Left ventricle myocardium superior (tissue), 1 donor: ENCODE measurements around the gene DIP2C. TPM values are rescaled to one million over a fixed set of nuclear protein-coding genes. Genes with fewer than 3 reads are reported as not detected.
"Not testable (repeated sequence)": the region's sequence is repeated elsewhere in the genome, so short reads cannot be mapped to it uniquely, and the experiment has no call there.

ENCODE experiments used
- ATAC-seq: fragments of 200-7000 bp; cut with Tn5 transposase; one replicate; pipeline ENCODE4 v1.9.1; 2020; ENCODE audit warnings: mild to moderate bottlenecking, moderate library complexity
- DNase-seq: peaks from one replicate; pipeline ENCODE4 v3.0.0-alpha.2; 2020
- intact Hi-C: fragments of 100-400 bp; cut with micrococcal nuclease; formaldehyde crosslinking; loops from one replicate; pipeline ENCODE4 v1.11.0; 2022
- total RNA-seq: library from RNA; stranded (reverse); fragmentation: NEBNext Ultra II Directional; extraction: Animal tissue kit (Norgen Biotek cat#: 25700); gene quantifications from one replicate; pipeline ENCODE4 v1.2.1, GENCODE V29; 2021
- donor health status: DM: no; HTN: yes; CAD: no; lungs with severe emphysema.

Gene DIP2C
- total RNA-seq, 1 donor from 2014 or later, result 32.6 TPM

DNA sequence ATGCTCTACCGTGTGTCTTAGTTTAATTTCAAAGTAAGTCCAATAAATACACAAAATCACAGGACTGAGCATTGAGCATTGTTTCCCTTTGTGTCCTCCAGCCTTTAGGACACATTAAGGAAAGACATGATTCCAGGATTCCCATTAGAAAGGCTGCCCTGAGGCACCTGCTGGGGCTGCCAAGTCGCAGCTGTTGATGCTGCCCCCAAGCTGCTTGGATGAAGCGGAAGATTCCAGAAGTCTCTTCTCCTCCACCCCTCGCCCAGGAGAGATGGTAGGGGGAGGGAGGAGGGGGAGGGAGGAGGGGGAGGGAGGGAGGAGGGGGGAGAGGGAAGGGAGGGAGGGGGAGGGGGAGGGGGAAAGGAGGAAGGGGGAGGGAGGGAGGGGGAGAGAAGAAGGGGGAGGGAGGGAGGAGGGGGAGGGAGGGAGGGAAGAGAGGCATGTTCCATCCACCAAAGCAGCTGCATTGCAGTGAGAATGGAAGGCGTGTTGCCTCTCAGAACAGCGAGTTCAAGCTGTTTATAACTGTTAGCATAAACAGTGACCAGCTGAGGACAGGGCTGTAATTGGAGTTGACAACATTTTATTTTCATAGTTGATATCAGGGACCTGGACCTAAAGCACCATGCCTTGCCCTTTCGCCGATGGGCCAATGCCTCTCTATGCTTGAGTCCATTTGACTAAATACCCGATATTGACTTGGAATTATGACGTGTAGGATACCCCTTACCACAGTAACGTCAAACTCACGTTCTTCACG is 67.3 kb downstream of the DIP2C start:
- ATAC-seq (no peak), DNase-seq (no peak)
- intact Hi-C loops, result no loop called here

DNA sequence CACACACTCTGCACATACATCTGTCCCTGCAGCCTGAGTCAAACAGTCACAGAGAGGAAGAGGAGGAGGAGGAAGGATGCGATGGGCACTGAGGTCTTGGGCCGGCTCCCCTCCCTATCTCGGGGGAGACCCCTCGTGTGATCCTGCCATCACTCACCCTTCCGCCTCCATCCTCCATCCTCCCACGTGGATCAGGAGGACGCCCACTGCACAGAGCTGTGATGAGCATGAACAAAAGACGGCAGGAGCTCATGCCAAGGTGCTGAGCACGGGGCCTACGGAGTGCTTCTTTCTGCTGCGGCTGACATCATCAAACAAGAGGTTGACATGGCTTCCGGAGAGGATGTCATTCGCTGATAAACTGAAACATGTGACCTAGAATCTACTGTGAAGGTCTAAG is 68.0 kb downstream of the DIP2C start:
- intact Hi-C loops, result no loop called here
- DNase-seq, result no peak
- ATAC-seq, result no peak

DNA sequence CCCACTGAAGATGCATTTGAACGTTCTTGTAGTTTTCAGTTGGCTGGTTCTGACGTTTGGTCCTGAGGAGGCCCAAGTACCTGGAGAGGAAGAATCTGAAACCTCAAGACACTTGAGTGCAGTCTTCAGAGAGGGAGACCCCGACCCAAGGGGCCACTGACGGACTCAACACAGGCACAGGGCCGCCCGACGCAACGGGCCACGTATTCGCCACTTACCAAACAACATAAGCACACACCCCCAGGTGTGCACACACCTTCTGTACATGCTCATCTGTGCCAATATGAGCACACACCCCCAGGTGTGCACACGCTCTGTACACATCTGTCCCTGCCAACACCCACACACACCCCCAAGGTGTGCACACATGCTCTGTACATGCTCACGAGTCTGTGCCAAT is 68.5 kb downstream of the DIP2C start:
- ATAC-seq (no peak), DNase-seq (no peak)
- intact Hi-C loops, result no loop called here

DNA sequence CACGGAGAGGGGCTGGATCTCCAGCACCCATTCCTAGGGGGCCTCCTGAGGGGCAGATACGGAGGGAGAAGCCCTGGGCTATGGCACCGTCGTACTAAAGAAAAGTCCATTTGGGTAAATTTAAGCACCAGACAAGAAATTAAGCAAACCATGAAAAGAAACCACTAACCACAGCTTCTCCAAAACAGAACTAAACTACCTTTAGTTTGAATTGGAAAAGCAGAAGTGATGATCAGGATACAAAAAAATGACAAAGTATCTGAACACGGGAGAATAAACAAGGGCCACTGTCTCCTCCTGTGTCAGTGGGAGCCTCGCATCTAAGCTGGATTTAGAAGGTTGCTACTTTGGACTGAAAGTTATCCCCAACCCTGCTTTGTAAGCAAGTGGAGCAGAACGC is 69.1 kb downstream of the DIP2C start:
- no peak for ATAC-seq
- DNase-seq, result no peak
- intact Hi-C loops, result no loop called here

DNA sequence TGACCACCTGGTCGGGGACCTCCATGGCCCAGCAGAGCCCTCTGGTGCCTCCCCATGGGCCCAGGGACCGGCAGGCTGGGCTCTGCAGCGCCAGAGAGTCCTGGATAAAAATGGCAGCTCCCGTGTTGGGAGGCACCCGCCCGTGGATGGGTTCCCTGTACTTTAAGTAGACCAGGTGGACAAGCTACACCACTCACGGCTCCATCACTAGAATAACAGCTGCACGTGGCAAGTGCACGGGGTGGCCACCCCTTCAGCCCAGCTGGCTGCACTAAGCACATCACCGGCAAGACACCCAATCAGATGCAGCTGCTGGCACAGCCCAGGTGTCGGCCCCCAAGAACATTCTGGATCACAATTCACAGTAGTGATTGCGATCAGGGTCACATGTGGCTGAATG is 69.8 kb downstream of the DIP2C start:
- intact Hi-C loops, result no loop called here
- ATAC-seq (no peak), DNase-seq (no peak)

DNA sequence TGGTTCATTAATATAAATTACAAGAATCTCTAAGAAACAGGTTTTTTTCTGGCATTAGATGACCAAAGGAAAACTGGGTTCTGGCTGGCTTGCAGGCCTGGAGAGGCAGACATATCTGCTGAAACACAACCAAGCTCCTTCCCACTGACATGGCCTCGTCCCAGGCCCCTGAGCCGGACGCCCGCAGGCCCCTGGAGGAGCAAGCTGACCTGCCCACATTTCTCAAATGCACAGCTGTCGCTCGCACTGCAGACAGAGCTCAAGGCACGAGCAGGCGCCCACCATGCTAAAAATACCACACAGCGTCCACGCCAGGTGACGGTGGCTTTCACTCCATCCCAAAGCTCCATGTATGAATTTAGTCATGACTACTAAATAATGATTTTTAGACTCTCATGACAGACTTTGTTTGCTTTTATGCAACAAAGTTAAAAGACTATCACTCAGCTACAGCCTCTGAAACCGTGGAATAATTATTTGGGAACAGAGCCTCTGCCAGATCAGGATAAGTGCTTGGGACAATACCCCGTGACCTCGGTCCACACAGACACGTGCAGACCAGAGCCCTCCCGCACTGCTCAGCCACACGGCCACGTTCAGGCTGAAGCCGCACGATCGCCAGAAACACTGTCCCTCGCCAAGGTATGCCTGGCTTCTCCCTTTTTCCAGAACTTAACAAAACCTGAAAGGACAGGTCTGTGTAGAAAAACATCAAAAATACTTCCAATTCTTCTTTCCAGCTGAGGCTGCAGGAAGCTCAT is 71.1 kb downstream of the DIP2C start:
- DNase-seq, result peak; percentile 62
- intact Hi-C loops, result no loop called here
- peak; percentile 44 for ATAC-seq

DNA sequence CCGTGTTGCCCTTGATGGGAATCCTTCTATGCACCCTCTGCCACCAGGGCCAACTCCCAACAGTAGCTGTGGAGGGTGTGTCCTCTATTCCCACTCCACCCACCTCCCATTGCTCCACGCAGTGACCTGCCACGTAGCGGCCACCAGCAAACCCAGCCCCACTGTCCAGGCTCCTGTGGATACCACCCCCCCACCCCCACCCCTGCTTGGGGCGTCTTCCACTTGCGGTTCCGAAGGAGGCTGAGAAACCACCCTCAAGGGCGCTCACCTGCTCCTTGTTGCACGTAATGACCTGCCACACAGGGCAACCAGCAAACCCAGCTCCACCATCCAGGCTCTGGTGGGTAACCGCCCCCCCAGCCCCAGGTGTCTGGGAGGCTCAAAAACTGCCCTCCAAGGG is 72.0 kb downstream of the DIP2C start:
- ATAC-seq (no peak), DNase-seq (no peak)
- intact Hi-C loops, result no loop called here

DNA sequence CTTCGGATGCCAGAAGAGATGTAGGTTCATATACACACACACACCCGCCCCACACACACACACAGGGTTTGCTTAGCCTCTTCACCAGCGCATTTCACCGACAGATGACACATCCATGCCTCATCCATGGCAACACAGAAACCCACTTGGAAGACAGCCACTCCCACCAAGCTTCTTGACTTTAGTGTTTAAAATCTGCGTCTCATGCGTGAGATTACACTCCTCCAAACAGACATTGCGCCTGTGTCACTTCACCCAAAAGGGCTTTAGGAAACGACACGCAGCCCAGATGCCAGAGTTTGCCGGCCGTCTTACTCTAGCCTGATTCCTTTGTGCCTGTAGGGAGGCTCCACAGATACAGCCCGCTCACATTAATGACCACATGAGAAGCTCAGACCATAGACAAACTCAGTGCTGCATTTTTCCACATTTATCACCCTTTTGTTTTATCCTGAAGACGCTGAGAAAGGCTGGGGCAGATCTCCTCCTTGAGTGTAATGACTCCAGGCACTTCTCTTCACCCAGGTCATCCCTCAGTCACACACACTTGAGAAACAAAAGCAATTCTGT is 73.8 kb downstream of the DIP2C start:
- no peak for DNase-seq
- intact Hi-C loops, result no loop called here
- ATAC-seq, result no peak

DNA sequence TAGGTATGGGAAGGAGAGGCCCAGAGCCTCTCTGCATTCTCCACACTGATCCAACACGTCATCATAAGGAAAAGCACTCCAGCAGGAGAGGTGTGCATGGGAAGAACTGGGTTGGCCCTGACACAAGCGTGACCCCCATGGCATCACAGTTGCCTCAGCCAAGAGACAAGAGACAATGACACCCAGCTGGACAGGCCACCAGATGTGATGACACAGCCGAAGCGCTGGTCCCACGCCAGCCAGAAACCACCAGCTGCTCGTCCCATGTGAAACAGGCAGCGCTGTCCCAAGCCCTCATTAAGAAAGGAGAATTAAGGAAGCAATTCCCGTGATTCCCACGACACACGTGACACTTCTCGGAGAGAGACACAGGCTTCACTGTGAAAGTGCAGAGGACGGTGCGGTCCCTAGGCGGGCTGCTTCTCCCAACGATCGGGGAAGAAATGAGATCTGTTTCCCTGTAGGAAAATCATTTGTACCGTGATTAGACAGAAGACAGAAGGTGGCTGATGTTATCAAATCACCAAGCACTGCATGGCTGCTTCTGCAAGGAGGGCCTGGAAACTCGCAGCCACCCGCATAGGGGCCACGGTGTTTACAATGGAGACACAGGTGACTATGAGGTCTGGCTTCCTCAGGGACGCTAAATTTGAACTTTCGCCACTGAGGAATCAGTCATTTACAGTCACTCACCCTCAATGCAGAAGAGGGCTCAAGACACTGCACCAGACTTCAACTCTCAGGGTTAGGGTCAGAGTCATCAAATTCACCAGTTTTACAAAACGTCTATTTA is 74.5 kb downstream of the DIP2C start:
- intact Hi-C loops, result no loop called here
- peak; percentile 50 for DNase-seq

DNA sequence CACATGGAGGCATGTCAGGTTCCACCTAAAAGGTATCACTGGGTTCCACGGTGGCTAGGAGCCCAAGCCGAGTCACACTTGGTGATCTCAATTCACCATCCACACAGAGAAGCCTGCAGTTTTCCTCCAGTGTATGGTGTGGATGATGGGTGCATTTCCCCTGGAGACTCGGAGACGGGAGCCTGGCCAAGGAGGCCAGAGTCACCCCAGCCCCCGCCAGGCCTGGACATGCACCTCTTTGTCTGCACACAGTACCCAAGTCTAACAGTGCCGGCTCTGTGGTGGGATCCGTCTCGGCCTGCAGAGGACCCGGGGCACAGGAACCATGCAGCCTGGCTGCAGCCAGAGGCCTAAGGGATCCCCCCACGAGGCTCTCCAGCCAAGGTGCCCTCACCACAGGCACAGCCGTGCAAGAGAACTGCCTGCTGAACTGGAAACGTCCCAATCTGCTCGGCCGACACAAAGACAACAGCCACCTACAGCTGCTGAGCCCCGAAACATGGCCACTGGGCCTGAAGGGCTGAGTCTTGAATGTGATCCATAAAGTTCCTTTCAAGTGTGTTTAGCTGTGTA is 75.2 kb downstream of the DIP2C start:
- intact Hi-C loops, result no loop called here
- DNase-seq, result no peak
- peak; percentile 29 for ATAC-seq

More for the DNA sequence above, 74.5 kb downstream of the DIP2C start:
- peak; percentile 3 for ATAC-seq

DNA sequence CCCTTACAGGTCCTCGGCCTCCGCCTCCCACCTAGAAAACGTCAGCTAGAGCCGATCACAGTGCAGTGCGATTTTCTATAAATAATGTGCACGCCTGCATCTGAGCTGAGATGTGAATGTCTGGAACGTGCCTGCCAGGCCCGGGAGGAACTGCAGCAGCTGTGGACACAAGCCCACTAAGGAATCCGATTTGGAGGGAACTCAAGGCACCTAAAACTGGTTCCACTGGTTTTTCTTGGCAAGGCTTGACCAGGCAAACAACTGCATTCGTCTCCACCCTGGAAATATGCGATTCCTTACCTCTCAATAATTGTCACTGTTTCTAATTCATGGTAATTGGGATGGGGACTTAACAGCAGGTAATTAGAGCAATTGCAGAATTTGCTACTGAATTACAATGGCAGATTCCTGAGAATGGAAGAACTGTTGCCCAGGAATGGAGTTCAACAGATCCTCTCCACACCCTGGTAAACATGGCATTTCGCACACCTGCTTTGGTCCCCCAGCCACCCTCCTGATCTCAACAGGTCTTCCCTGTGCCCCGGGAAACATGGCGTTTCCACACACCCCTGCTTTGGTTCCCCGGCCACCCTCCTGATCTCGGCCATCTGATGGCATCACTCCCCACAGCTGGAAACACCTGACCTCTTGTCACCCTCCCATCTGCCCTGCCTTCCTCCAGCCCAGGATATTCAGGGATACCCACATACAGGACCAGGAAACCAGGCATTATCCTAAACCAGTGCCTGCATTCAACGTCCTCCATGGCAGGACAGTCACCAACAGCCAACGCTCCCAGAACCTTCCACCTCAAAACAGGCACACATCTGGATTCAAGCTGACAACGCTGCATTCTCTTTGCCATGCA is 76.0 kb downstream of the DIP2C start:
- DNase-seq (peak; percentile 63), ATAC-seq (peak; percentile 82)
- intact Hi-C loops, result no loop called here

DNA sequence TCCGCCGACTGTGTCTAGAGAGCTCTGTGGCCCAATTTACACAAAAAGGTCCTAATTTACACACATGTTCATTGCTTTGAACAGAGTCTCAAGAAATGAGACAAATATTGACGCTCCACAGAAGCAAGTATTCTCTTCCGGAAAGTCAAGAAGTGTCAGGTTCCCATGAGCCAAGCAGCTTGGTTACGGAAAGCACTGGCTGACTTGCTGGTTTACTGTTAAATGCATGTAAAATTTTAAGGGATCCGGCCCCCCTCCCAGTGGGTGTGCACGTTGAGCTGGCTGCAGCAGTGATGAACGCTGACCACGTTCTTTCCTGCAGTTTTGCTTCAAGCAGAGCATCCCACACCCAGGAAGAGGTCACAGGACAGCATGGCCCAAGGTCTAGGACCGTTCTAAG is 76.8 kb downstream of the DIP2C start:
- no peak for ATAC-seq
- intact Hi-C loops, result no loop called here
- DNase-seq, result no peak

DNA sequence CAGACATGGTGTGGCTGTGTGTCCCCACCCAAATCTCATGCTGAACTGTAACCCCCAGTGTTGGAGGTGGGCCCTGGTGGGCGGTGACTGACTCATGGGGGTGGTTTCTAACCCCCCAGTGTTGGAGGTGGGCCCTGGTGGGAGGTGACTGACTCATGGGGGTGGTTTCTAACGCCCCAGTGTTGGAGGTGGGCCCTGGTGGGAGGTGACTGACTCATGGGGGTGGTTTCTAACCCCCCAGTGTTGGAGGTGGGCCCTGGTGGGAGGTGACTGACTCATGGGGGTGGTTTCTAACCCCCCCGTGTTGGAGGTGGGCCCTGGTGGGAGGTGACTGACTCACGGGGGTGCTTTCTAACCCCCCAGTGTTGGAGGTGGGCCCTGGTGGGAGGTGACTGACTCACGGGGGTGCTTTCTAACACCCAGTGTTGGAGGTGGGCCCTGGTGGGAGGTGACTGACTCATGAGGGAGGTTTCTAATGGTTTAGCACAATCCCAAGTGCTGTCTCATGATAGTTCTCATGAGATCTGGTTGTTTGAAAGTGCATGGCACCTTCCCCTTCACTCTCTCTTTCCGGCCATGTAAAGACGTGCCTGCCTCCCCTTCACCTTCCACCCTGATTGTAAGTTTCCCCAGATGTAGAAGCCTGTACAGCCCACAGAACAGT is 78.7 kb downstream of the DIP2C start:
- ATAC-seq, intact Hi-C loops, DNase-seq: not testable (repeated sequence)

DNA sequence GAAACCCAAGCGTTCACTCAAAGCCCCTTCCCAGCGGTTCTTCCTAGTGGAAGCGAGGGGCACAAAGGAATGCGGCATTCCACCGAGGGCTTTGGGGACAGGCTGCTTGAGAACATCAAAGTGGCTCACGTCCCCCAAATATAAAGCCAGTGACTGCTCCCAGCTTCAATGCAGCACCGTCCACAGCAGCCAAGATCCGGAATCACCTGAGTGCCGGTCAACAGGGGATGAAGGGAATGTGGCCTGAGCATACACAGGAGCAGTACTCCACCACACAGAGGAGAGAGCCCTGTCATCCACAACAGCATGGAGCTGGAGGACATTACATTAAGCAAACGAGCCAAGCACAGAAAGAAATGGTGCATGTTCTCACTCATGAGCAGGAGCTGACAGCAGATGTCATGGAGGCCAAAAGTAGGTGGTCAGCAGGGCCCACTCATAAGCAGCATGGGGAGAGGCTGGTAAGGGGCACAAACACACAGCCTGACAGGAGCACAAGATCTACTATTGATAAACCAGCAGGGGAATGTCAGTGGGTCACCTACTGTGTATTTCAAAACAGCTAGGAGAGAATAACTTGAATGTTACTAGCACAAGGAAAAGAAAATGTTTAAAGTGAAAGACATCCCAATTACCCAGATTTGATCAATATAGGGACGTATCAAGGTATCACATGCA is 79.5 kb downstream of the DIP2C start:
- intact Hi-C loops, result no loop called here
- ATAC-seq, result peak; percentile 43
- DNase-seq, result no peak

DNA sequence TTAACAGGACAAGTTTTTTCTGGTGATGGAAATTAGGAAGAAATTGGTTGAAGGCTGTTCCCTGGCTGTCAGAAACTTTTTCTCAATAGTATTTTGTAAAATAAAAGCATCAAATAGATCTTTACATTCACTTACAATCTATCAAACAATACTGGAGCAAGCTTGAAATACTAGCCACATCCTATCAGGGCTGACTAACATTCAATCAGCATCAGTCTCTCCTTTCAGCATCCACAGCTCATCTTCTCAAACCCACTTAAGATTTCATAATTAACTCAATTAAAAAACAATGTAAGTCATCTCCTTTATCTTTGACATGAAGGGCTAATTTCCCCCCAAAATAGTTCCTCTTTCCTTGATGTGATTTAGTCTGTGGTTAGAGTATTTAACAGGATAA is 80.2 kb downstream of the DIP2C start:
- ATAC-seq (no peak), DNase-seq (no peak)
- intact Hi-C loops, result no loop called here

DNA sequence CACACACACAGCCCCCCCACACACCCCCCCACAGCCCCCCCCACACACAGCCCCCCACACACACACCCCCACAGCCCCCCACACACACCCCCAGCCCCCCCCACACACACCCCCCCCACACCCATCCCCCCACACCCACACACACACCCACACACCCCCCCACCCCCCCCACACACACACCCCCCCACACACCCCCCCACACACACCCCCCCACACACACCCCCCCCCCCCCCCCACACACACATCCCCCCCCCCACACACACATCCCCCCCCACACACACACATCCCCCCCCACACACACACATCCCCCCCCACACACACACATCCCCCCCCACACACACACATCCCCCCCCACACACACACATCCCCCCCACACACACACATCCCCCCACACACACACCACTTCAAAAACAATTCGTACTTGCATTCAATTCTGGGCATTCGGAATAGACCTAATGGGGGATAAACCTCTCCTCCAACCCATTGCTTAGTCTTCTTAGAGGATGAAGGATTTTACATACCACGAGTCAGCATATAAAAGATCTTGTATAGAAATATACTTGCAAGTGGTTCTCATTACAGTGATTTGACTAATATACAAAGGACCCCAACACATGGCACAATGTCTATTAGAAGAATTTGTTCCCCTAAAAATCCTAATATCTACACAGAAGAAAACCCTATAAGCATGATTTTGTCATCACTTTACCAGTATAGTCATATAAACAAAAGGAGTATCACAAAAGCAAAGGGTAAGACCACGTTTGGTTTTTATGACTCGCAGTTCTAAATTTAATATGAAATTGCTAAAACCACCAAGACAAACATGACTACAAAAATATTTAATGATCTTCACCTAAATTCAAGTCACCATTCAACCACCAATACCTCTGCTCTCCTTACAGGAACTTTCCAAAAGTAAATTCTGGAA is 80.9 kb downstream of the DIP2C start:
- intact Hi-C loops, result no loop called here

More for the DNA sequence above, 80.9 kb downstream of the DIP2C start:
- DNase-seq (no peak), ATAC-seq (no peak)
